A673 (cell line): Measurements from ENCODE around the gene CWC27. TPM values are rescaled to one million over a fixed set of nuclear protein-coding genes. Genes with fewer than 3 reads are reported as not detected.

Experiments used
- BruUV-seq: library from RNA; stranded (reverse); fragments of 400-500 nt; replicated peaks from 2 replicates; lab custom pipeline; 2021; lab: Mats Ljungman, UMichigan
- CTCF ChIA-PET: fragments of 300-600 bp; sonication (Branson Sonifier 250); formaldehyde crosslinking; loops from one replicate; lab custom pipeline; 2022; ENCODE audit warnings: antibody characterized with exemption; lab: Charles Lee
- POLR2A ChIA-PET: fragments of 300-600 bp; sonication (Branson Sonifier 250); formaldehyde crosslinking; loops from one replicate; lab custom pipeline; 2022; ENCODE audit warnings: antibody characterized with exemption; ENCODE audit not compliant: low non-redundant PET; lab: Charles Lee
- DNase-seq: peaks from one replicate; pipeline ENCODE4 v3.0.0-alpha.2; 2015; ENCODE audit warnings: low spot score
- H3K27ac ChIP-seq: fragments of 200-600 bp; sonication (generic); 2 replicates; pipeline ENCODE4 v1.5.1; 2016; ENCODE audit warnings: mixed run types, low read depth, mild to moderate bottlenecking, mixed read lengths, antibody characterized with exemption, low read length; ENCODE audit not compliant: poor library complexity, severe bottlenecking
- H3K27me3 ChIP-seq: fragments of 200-600 bp; sonication (generic); replicated peaks from 2 replicates; pipeline ENCODE4 v1.6.1; 2017; ENCODE audit warnings: mixed run types, low read depth, mild to moderate bottlenecking, mixed read lengths, antibody characterized with exemption, low read length; ENCODE audit not compliant: insufficient read depth, poor library complexity
- H3K36me3 ChIP-seq: fragments of 200-600 bp; sonication (generic); 2 replicates; pipeline ENCODE4 v1.6.1; 2016; ENCODE audit warnings: mixed run types, mild to moderate bottlenecking, mixed read lengths, antibody characterized with exemption, low read length; ENCODE audit not compliant: insufficient read depth, poor library complexity, severe bottlenecking
- H3K4me1 ChIP-seq: fragments of 200-600 bp; sonication (generic); 2 replicates; pipeline ENCODE4 v1.6.1; 2017; ENCODE audit warnings: mixed run types, mild to moderate bottlenecking, mixed read lengths, antibody characterized with exemption, low read length; ENCODE audit not compliant: insufficient read depth, poor library complexity, severe bottlenecking
- H3K4me3 ChIP-seq: fragments of 200-600 bp; sonication (generic); 2 replicates; pipeline ENCODE4 v1.5.1; 2016; ENCODE audit warnings: low read depth, mixed run types, mild to moderate bottlenecking, mixed read lengths, low read length; ENCODE audit not compliant: poor library complexity, severe bottlenecking
- H3K9me3 ChIP-seq: fragments of 200-600 bp; sonication (generic); 2 replicates; pipeline ENCODE4 v1.6.1; 2016; ENCODE audit warnings: mixed run types, low read depth, mild to moderate bottlenecking, mixed read lengths, antibody characterized with exemption, low read length; ENCODE audit not compliant: poor library complexity, severe bottlenecking
- CTCF ChIP-seq: fragments of 300-800, 200-600 bp; sonication (generic); conservative IDR thresholded peaks from 2 replicates; pipeline ENCODE4 v1.5.1; 2017; ENCODE audit warnings: low read depth, mild to moderate bottlenecking, antibody characterized with exemption, low read length, moderate library complexity, mixed read lengths
- EZH2 ChIP-seq: fragments of 200-600 bp; sonication (generic); IDR thresholded peaks from 2 replicates; pipeline ENCODE4 v1.6.1; 2017; ENCODE audit warnings: borderline replicate concordance, low read depth, mild to moderate bottlenecking, mixed read lengths, antibody characterized with exemption, low read length; ENCODE audit not compliant: poor library complexity, severe bottlenecking
- intact Hi-C: fragments of 100-400 bp; cut with micrococcal nuclease; formaldehyde crosslinking; loops from one replicate; pipeline ENCODE4 v1.10.0; 2022; ENCODE audit not compliant: unreplicated experiment
- total RNA-seq: library from RNA; stranded (reverse); gene quantifications from 2 replicates; pipeline ENCODE4 v1.2.3, GENCODE V29; 2021

The CWC27 gene
- total RNA-seq, 1 experiment from 2014 or later = 38.0 TPM

- TF ChIP-seq CTCF (no peak), EZH2 (no peak)
- peaks cover 6% of the 10 kb centered on the region for H3K9me3 ChIP-seq
- H3K4me3 ChIP-seq = no peak overlapping the region
- no peaks in the 10 kb centered on the region for H3K4me1 ChIP-seq
- ChIA-PET CTCF (no interaction called here), POLR2A (no interaction called here)
- no peaks in the 10 kb centered on the region for H3K36me3 ChIP-seq
- DNase-seq = no peak
- BruUV-seq = no TSS peak
- intact Hi-C loops = no loop called here
- no peaks in the 10 kb centered on the region for H3K27me3 ChIP-seq
- H3K27ac ChIP-seq = no peak overlapping the region
Measured at GRCh38 chr5:64840958-64841357, 72.2 kb downstream of the CWC27 start.

DNA sequence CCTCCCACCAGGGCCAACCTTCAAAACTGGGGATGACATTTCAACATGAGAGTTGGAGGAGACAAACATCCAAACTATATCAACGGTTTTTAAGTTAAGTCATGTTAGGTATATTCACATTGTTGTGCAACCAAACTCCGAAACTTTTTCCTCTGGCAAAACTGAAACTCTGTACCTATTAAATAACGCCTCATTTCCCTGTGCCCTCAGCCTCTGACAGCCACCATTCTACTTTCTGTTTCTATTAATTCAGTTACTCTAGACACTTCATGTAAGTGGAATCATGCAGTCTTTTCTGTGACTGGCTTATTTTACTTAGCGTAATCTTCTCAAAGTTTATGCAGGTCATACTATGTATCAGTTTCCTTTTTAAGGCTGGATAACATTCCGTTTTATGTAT is 85.0 kb downstream of the CWC27 start:
- H3K27ac ChIP-seq = no peak overlapping the region
- DNase-seq = no peak
- ChIA-PET CTCF (no interaction called here), POLR2A (no interaction called here)
- H3K36me3 ChIP-seq = no peaks in the 10 kb centered on the region
- intact Hi-C loops = no loop called here
- BruUV-seq = no TSS peak
- H3K27me3 ChIP-seq = no peaks in the 10 kb centered on the region
- no peaks in the 10 kb centered on the region for H3K4me1 ChIP-seq
- no peak overlapping the region for H3K4me3 ChIP-seq
- TF ChIP-seq CTCF (no peak), EZH2 (no peak)
- H3K9me3 ChIP-seq = no peaks in the 10 kb centered on the region

- Histone ChIP-seq H3K27ac (no peak overlapping the region), H3K27me3 (no peaks in the 10 kb centered on the region), H3K36me3 (no peaks in the 10 kb centered on the region), H3K4me3 (no peak overlapping the region), H3K9me3 (no peaks in the 10 kb centered on the region), H3K4me1 (no peaks in the 10 kb centered on the region)
- ChIA-PET CTCF (no interaction called here), POLR2A (no interaction called here)
- intact Hi-C loops = no loop called here
- no TSS peak for BruUV-seq
- no peak for DNase-seq
- TF ChIP-seq CTCF = no peak
- TF ChIP-seq EZH2 = no peak
Measured at GRCh38 chr5:64854855-64855254, 86.1 kb downstream of the CWC27 start.
